Progenitor cell of endocrine pancreas (in vitro differentiated cells): ENCODE data around the gene PHOSPHO1. TPM values are rescaled to one million over a fixed set of nuclear protein-coding genes. Genes with fewer than 3 reads are reported as not detected.

Source experiments
- DNase-seq: peaks from one replicate; pipeline ENCODE4 v3.0.0; 2021; ENCODE audit warnings: low spot score; ENCODE audit not compliant: unreplicated experiment
- H3K27ac Mint-ChIP-seq: 2 replicates; pipeline ENCODE4 v1.8.0; 2021; ENCODE audit warnings: mild to moderate bottlenecking, moderate library complexity, mixed read lengths
- H3K27me3 Mint-ChIP-seq: 2 replicates; pipeline ENCODE4 v1.8.0; 2021; ENCODE audit warnings: mixed read lengths
- H3K36me3 Mint-ChIP-seq: 2 replicates; pipeline ENCODE4 v1.8.0; 2022; ENCODE audit warnings: mixed read lengths; ENCODE audit not compliant: insufficient read depth
- H3K4me1 Mint-ChIP-seq: 2 replicates; pipeline ENCODE4 v1.8.0; 2021; ENCODE audit warnings: low read depth, mixed read lengths
- H3K4me3 Mint-ChIP-seq: 2 replicates; pipeline ENCODE4 v1.8.0; 2021; ENCODE audit warnings: low read depth, mild to moderate bottlenecking, moderate library complexity, mixed read lengths
- H3K9me3 Mint-ChIP-seq: 2 replicates; pipeline ENCODE4 v1.8.0; 2021; ENCODE audit warnings: low read depth, mixed read lengths
- CTCF ChIP-seq: fragments of 200-600 bp; sonication (generic); IDR thresholded peaks from one replicate; pipeline ENCODE4 v1.5.0; 2021; ENCODE audit warnings: antibody characterized with exemption, mild to moderate bottlenecking; ENCODE audit not compliant: unreplicated experiment
- total RNA-seq: library from RNA; stranded (reverse); gene quantifications from 2 replicates; pipeline ENCODE4 v1.2.1, GENCODE V29; 2021

PHOSPHO1 gene
- total RNA-seq, 1 donor from 2014 or later, result not detected

- H3K4me3 Mint-ChIP-seq, result no peak overlapping the region
- H3K27ac Mint-ChIP-seq, result no peak overlapping the region
- H3K9me3 Mint-ChIP-seq, result no peaks in the 10 kb centered on the region
- TF ChIP-seq CTCF, result peak; percentile 88
- peaks cover 8% of the 10 kb centered on the region for H3K4me1 Mint-ChIP-seq
- H3K27me3 Mint-ChIP-seq, result peaks cover 77% of the 10 kb centered on the region
- DNase-seq, result peak; percentile 49
- H3K36me3 Mint-ChIP-seq, result no peaks in the 10 kb centered on the region
These were observed 2.9 kb downstream of the PHOSPHO1 start for GRCh38 chr17:49227436-49228261.

- Mint-ChIP-seq H3K4me1 (peaks cover 8% of the 10 kb centered on the region), H3K36me3 (no peaks in the 10 kb centered on the region), H3K9me3 (no peaks in the 10 kb centered on the region), H3K27ac (no peak overlapping the region), H3K4me3 (no peak overlapping the region), H3K27me3 (peaks cover 84% of the 10 kb centered on the region)
- TF ChIP-seq CTCF, result no peak
- no peak for DNase-seq
These were observed 3.7 kb downstream of the PHOSPHO1 start for GRCh38 chr17:49226771-49227435.

- peaks cover 6% of the 10 kb centered on the region for H3K4me1 Mint-ChIP-seq
- H3K27me3 Mint-ChIP-seq, result peaks cover 79% of the 10 kb centered on the region
- no peaks in the 10 kb centered on the region for H3K9me3 Mint-ChIP-seq
- TF ChIP-seq CTCF, result no peak
- no peak for DNase-seq
- H3K36me3 Mint-ChIP-seq, result no peaks in the 10 kb centered on the region
- no peak overlapping the region for H3K27ac Mint-ChIP-seq
- no peak overlapping the region for H3K4me3 Mint-ChIP-seq
These were observed 4.9 kb downstream of the PHOSPHO1 start for GRCh38 chr17:49225554-49226236.

GRCh38 chr17:49224997-49225337 is 5.6 kb downstream of the PHOSPHO1 start:
- TF ChIP-seq CTCF, result no peak

More at GRCh38 chr17:49224997-49225337, 5.6 kb downstream of the PHOSPHO1 start:
- peak overlapping the region; percentile 86 for H3K27ac Mint-ChIP-seq
- peaks cover 79% of the 10 kb centered on the region for H3K27me3 Mint-ChIP-seq
- H3K4me3 Mint-ChIP-seq, result no peak overlapping the region
- DNase-seq, result no peak
- H3K4me1 Mint-ChIP-seq, result peaks cover 6% of the 10 kb centered on the region
- no peaks in the 10 kb centered on the region for H3K9me3 Mint-ChIP-seq
- H3K36me3 Mint-ChIP-seq, result no peaks in the 10 kb centered on the region
